Measurements from ENCODE around the gene EXOSC5.
"Not testable (repeated sequence)": the region's sequence is repeated elsewhere in the genome, so short reads cannot be mapped to it uniquely, and the experiment has no call there.

EXOSC5 gene

GRCh38 chr19:41403181-41403970 is 6.2 kb upstream of the EXOSC5 start:
- DNase-seq: no peak

GRCh38 chr19:41402010-41402409 is 4.9 kb upstream of the EXOSC5 start:
- DNase-seq: no peak

- no peak for DNase-seq
These were observed 4.3 kb upstream of the EXOSC5 start for GRCh38 chr19:41401483-41401882.

- no peak for DNase-seq
These were observed 2.4 kb upstream of the EXOSC5 start for GRCh38 chr19:41399525-41399924.

GRCh38 chr19:41399091-41399490 is 1.9 kb upstream of the EXOSC5 start:
- no peak for DNase-seq

GRCh38 chr19:41398598-41398997 is 1.4 kb upstream of the EXOSC5 start:
- no peak for DNase-seq

GRCh38 chr19:41398050-41398418 is 875 bp upstream of the EXOSC5 start:
- DNase-seq: no peak

GRCh38 chr19:41395355-41395754 is 1.8 kb downstream of the EXOSC5 start:
- DNase-seq: no peak

- DNase-seq: no peak
These were observed 4.4 kb downstream of the EXOSC5 start for GRCh38 chr19:41392775-41393174.

GRCh38 chr19:41391618-41392017 is 5.5 kb downstream of the EXOSC5 start:
- no peak for DNase-seq

- DNase-seq: no peak
These were observed 10.7 kb downstream of the EXOSC5 start for GRCh38 chr19:41386442-41386841.

GRCh38 chr19:41384351-41384750 is 12.8 kb downstream of the EXOSC5 start:
- no peak for DNase-seq

- DNase-seq: not testable (repeated sequence)
These were observed 15.6 kb downstream of the EXOSC5 start for GRCh38 chr19:41381536-41381935.

- no peak for DNase-seq
These were observed 19.0 kb downstream of the EXOSC5 start for GRCh38 chr19:41377977-41378709.

- no peak for DNase-seq
These were observed 20.2 kb downstream of the EXOSC5 start for GRCh38 chr19:41376998-41377365.

- DNase-seq: peak; percentile 35
These were observed 20.7 kb downstream of the EXOSC5 start, which contains the start of gene TMEM91 for GRCh38 chr19:41376241-41376997. TSS of gene TMEM91 (plus strand) at chr19:41376533. CDS start at chr19:41378310, 1,777 bp downstream.

- DNase-seq: peak; percentile 73
These were observed 23.2 kb downstream of the EXOSC5 start for GRCh38 chr19:41373993-41374392.

GRCh38 chr19:41372501-41372900 is 24.7 kb downstream of the EXOSC5 start:
- no peak for DNase-seq

- DNase-seq: no peak
These were observed 25.6 kb downstream of the EXOSC5 start for GRCh38 chr19:41371541-41371940.

GRCh38 chr19:41371119-41371518 is 26.0 kb downstream of the EXOSC5 start:
- DNase-seq: not testable (repeated sequence)

GRCh38 chr19:41369769-41370168 is 27.4 kb downstream of the EXOSC5 start:
- DNase-seq: no peak

GRCh38 chr19:41367848-41368301 is 29.3 kb downstream of the EXOSC5 start:
- no peak for DNase-seq

- DNase-seq: no peak
These were observed 31.1 kb downstream of the EXOSC5 start for GRCh38 chr19:41366089-41366488.

All from DMS153 (cell line).